GM12892 (cell line): ENCODE results near the gene EPSTI1.

Experiments
- DNase-seq: peaks from one replicate; pipeline ENCODE4 v3.0.0; 2011; ENCODE audit not compliant: insufficient read length
- FAIRE-seq: peaks from 2 replicates; lab custom pipeline; 2011; peaks lifted over from hg19 to GRCh38; lab: Jason Lieb, UNC
- POLR2A ChIP-seq: IDR thresholded peaks from 2 replicates; pipeline ENCODE4 v1.6.1; 2011; ENCODE audit warnings: low read depth, low read length, control low read depth
- POLR2AphosphoS5 ChIP-seq: IDR thresholded peaks from 2 replicates; pipeline ENCODE4 v1.6.1; 2011; ENCODE audit warnings: low read depth, low read length, control low read depth
- TAF1 ChIP-seq: IDR thresholded peaks from 2 replicates; pipeline ENCODE4 v1.6.1; 2011; ENCODE audit warnings: low read depth, mild to moderate bottlenecking, control low read depth, low read length, borderline replicate concordance

The EPSTI1 gene

GRCh38 chr13:42990291-42991232, 1.5 kb downstream of the EPSTI1 start:
- TF ChIP-seq POLR2A = no peak
- no peak for TF ChIP-seq POLR2AphosphoS5
- TF ChIP-seq TAF1 = no peak
- FAIRE-seq (peak; percentile 91), DNase-seq (no peak)

GRCh38 chr13:42986176-42986574, 5.9 kb downstream of the EPSTI1 start:
- no peak for TF ChIP-seq POLR2AphosphoS5
- TF ChIP-seq POLR2A = no peak
- TF ChIP-seq TAF1 = no peak

GRCh38 chr13:42985312-42986175, 6.5 kb downstream of the EPSTI1 start:
- no peak for DNase-seq
- no peak for TF ChIP-seq TAF1
- no peak for TF ChIP-seq POLR2A
- TF ChIP-seq POLR2AphosphoS5 = no peak
- peak; percentile 82 for FAIRE-seq

More at GRCh38 chr13:42986176-42986574, 5.9 kb downstream of the EPSTI1 start:
- DNase-seq = no peak
- no peak for FAIRE-seq

GRCh38 chr13:42984691-42985090, 7.3 kb downstream of the EPSTI1 start:
- TF ChIP-seq POLR2A = no peak
- peak; percentile 10; the same call in 1 of the 2 replicates for TF ChIP-seq POLR2AphosphoS5
- no peak for TF ChIP-seq TAF1
- DNase-seq = no peak
- FAIRE-seq = peak; percentile 54

- DNase-seq (no peak), FAIRE-seq (no peak)
- TF ChIP-seq POLR2A = no peak
Observed at GRCh38 chr13:42984026-42984425, 8.0 kb downstream of the EPSTI1 start.

GRCh38 chr13:42981853-42982252, 10.2 kb downstream of the EPSTI1 start:
- DNase-seq = no peak
- no peak for FAIRE-seq
- no peak for TF ChIP-seq TAF1
- no peak for TF ChIP-seq POLR2A
- no peak for TF ChIP-seq POLR2AphosphoS5

- no peak for FAIRE-seq
- no peak for DNase-seq
- TF ChIP-seq TAF1 = no peak
- TF ChIP-seq POLR2AphosphoS5 = no peak
Observed at GRCh38 chr13:42981317-42981716, 10.7 kb downstream of the EPSTI1 start.

GRCh38 chr13:42977219-42977659, 14.8 kb downstream of the EPSTI1 start:
- TF ChIP-seq POLR2A (no peak), POLR2AphosphoS5 (no peak)
- DNase-seq = no peak
- FAIRE-seq = peak; percentile 80

GRCh38 chr13:42976066-42976465, 16.0 kb downstream of the EPSTI1 start:
- no peak for FAIRE-seq
- no peak for DNase-seq

GRCh38 chr13:42973581-42973980, 18.5 kb downstream of the EPSTI1 start:
- TF ChIP-seq POLR2A (no peak), POLR2AphosphoS5 (no peak), TAF1 (no peak)
- DNase-seq (no peak), FAIRE-seq (no peak)

More at GRCh38 chr13:42976066-42976465, 16.0 kb downstream of the EPSTI1 start:
- no peak for TF ChIP-seq POLR2AphosphoS5
- TF ChIP-seq TAF1 = no peak
- TF ChIP-seq POLR2A = no peak

- FAIRE-seq = no peak
- DNase-seq = no peak
- no peak for TF ChIP-seq POLR2A
Observed at GRCh38 chr13:42971691-42972347, 20.2 kb downstream of the EPSTI1 start.
